ENCODE results near the gene HIVEP1.
A peak's percentile ranks its signal among the peaks of the same experiment; 100 is the strongest.

HIVEP1 gene

DNA sequence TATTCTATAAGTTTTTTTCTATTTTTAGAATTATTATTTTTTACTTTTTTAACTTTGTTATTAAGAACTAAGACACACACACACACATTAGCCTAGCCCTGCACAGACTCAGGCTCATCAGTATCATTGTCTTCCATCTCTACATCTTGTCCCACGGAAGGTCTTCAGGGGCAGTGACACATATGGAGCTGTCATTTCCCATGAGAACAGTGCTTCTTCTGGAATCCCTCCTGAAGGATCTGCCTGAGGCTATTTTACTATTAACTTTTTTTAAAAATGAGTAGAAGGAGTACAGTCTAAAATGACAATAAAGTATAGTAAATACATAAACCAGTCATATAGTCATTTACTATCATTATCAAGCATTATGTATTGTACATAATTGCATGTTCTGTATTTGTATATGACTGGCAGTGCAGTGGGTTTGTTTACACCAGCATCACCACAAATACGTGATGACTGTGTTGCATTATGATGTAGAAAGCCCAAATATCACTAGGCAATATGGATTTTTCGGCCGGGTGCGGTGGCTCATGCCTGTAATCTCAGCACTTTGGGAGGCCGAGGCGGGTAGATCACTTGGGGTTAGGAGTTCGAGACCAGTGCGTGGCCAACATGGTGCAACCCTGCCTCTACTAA lies 57.9 kb downstream of the HIVEP1 start:
- no peak for DNase-seq (ENCODE audit: low spot score)
- in situ Hi-C loops (cut with MboI; ENCODE audit: low sequenced_read_pairs, unreplicated experiment): loop anchor here (10.0 kb wide), 1 partner anchor 55 kb away; the partner anchor contains the start of gene HIVEP1
- TF ChIP-seq, protein P1, sequence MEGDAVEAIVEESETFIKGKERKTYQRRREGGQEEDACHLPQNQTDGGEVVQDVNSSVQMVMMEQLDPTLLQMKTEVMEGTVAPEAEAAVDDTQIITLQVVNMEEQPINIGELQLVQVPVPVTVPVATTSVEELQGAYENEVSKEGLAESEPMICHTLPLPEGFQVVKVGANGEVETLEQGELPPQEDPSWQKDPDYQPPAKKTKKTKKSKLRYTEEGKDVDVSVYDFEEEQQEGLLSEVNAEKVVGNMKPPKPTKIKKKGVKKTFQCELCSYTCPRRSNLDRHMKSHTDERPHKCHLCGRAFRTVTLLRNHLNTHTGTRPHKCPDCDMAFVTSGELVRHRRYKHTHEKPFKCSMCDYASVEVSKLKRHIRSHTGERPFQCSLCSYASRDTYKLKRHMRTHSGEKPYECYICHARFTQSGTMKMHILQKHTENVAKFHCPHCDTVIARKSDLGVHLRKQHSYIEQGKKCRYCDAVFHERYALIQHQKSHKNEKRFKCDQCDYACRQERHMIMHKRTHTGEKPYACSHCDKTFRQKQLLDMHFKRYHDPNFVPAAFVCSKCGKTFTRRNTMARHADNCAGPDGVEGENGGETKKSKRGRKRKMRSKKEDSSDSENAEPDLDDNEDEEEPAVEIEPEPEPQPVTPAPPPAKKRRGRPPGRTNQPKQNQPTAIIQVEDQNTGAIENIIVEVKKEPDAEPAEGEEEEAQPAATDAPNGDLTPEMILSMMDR (IDR thresholded peaks at IDR 0.05; ENCODE audit: borderline replicate concordance, control extremely low read depth, extremely low read depth, insufficient read depth, missing control alignments): no peak

DNA sequence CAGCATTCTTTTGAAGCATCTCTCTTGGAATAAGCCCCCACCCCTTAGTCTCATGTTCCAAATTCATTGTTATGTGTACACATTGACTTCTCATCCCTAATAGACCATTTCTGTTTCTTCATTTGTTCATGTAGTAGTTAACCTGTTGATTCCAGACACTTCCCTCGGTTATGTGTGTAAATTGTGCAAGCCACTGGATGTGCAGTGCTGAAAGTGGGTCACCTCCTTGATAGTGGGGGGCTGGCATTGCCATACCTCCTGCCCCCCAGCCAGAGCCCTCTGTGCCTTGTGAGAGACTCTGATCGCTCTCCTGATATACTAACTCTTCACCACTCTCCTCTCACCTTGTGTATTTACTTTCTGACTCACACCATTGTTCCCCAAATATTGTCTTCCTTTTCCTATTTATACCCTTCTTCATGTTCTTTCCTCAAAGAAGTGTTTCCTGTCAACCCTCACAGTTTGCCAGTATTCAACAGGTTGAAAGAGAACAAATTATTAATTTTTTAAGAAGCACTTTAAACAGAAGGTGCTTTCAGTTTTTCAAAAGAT lies 59.0 kb downstream of the HIVEP1 start:
- TF ChIP-seq, protein P1 (IDR thresholded peaks at IDR 0.05; ENCODE audit: borderline replicate concordance, control extremely low read depth, extremely low read depth, insufficient read depth, missing control alignments): no peak
- no peak for DNase-seq (ENCODE audit: low spot score)
- in situ Hi-C loops (cut with MboI; ENCODE audit: low sequenced_read_pairs, unreplicated experiment): no loop called here

DNA sequence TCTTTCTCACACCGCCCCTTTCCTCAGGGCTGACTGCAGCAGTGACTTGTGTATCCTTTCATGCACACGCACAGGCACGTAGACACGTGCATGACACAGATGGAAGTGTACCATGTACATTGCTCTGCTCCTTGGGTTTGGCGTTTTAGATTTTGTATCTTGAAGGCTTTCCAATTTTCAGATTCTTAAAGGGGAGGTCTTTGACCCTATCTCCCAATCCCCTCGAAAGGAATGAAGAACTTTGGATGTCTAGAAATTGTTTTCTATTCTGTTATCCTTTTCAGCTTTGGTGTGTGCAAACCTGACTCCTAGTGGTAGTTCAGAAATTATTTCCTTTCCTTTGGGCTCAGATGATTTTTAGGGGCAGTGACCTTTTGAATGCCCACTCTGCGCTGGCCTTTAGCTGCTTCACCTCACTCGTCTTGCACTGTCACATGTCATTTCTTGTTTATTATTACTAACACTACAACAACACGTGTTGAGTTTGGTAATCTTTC lies 63.0 kb downstream of the HIVEP1 start:
- TF ChIP-seq, protein P1 (IDR thresholded peaks at IDR 0.05; ENCODE audit: borderline replicate concordance, control extremely low read depth, extremely low read depth, insufficient read depth, missing control alignments): peak; percentile 55
- in situ Hi-C loops (cut with MboI; ENCODE audit: low sequenced_read_pairs, unreplicated experiment): no loop called here
- DNase-seq (ENCODE audit: low spot score): no peak

DNA sequence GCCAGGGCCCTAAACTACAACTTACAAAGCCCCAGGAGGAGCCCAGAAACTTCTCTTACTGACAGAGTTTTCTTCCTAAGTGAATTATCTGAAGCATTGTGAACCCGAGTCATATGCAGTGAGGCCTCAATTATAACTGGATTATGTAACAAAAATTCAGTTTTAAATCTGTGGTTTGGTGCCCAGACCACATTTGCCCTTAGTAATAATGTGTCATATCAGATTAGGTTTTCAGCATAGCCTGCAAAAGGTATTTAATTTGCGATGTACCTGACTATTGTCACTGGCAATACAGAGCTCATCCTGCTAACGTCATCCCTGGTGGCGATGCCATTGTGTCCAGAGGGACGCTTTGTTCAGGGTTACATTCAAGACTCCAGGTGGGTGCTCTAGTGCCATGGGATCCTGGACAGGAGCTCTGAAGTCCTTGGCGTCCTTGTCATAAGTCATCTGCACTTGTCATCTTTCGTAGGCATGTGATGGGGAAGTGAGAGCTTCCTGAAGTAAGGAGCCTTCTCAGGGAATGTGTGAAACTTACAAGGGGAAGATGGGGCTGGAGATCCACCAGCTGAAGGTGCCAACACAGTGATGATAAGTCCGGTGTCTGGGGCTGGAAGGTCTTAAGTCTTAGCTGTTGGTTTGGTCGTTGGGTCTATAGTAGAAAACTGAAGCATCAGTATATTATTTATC lies 65.1 kb downstream of the HIVEP1 start:
- TF ChIP-seq, protein P1 (IDR thresholded peaks at IDR 0.05; ENCODE audit: borderline replicate concordance, control extremely low read depth, extremely low read depth, insufficient read depth, missing control alignments): no peak
- in situ Hi-C loops (cut with MboI; ENCODE audit: low sequenced_read_pairs, unreplicated experiment): no loop called here
- DNase-seq (ENCODE audit: low spot score): no peak

DNA sequence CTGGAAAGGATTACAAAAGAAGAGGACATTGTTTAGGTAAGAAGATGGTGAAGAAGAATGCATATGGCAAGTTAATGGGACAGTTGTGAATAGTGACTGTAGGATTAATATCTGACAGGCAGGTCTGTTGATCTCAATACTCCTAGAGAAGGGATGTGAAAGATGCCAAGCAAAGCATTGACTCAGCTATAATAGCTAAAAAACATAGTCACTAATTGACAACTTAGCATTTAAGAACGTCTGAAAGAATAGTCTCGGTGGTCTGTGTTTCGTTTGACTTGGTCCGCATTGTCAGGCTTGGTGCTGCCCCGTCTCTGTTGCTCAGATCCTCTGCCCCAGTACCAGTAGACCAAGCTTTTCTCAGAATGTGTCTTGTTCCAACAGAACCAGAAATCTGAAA lies 65.9 kb downstream of the HIVEP1 start:
- in situ Hi-C loops (cut with MboI; ENCODE audit: low sequenced_read_pairs, unreplicated experiment): no loop called here
- DNase-seq (ENCODE audit: low spot score): no peak
- TF ChIP-seq, protein P1 (IDR thresholded peaks at IDR 0.05; ENCODE audit: borderline replicate concordance, control extremely low read depth, extremely low read depth, insufficient read depth, missing control alignments): no peak

DNA sequence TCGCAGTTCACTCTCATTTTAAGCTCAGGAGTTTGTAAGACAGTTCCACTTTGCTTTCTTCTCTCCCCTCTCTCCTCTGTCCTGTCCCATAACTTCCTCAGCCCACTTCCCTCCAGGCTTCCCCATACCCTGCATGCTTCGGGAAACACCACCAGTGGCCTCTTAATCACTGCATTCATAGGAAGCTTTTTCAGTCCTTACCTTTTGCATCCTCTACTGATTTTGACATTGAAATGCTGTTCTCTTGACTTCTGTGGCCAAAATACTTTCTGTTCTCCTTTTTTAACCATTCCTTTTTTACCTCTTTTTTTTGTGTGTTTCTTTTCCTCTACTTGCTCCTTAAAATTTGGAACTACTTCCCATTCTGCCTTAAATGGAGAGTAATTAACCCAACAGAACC lies 69.7 kb downstream of the HIVEP1 start:
- in situ Hi-C loops (cut with MboI; ENCODE audit: low sequenced_read_pairs, unreplicated experiment): no loop called here
- DNase-seq (ENCODE audit: low spot score): no peak
- TF ChIP-seq, protein P1 (IDR thresholded peaks at IDR 0.05; ENCODE audit: borderline replicate concordance, control extremely low read depth, extremely low read depth, insufficient read depth, missing control alignments): no peak
